KMS-11 (cell line): ENCODE data around the gene SLC10A7.

Experiments used
- H2AFZ ChIP-seq: fragments of 200-600 bp; sonication (generic); 2 replicates; pipeline ENCODE4 v1.6.1; 2016; ENCODE audit warnings: antibody characterized with exemption, mixed run types, low read depth
- H3K27ac ChIP-seq: fragments of 200-600 bp; sonication (generic); 2 replicates; pipeline ENCODE4 v1.6.1; 2016; ENCODE audit warnings: mild to moderate bottlenecking, mixed run types
- H3K27me3 ChIP-seq: fragments of 200-600 bp; sonication (generic); 2 replicates; pipeline ENCODE4 v1.6.1; 2017; ENCODE audit warnings: mild to moderate bottlenecking, low read depth, mixed run types, moderate library complexity; ENCODE audit not compliant: insufficient read depth
- H3K36me3 ChIP-seq: fragments of 200-600 bp; sonication (generic); 2 replicates; pipeline ENCODE4 v1.6.1; 2017; ENCODE audit warnings: mild to moderate bottlenecking, mixed run types; ENCODE audit not compliant: insufficient read depth
- H3K4me1 ChIP-seq: fragments of 200-600 bp; sonication (generic); 2 replicates; pipeline ENCODE4 v1.6.1; 2016; ENCODE audit warnings: mild to moderate bottlenecking, low read depth, mixed run types; ENCODE audit not compliant: poor library complexity, severe bottlenecking
- H3K4me2 ChIP-seq: fragments of 200-600 bp; sonication (generic); 2 replicates; pipeline ENCODE4 v1.7.0; 2016; ENCODE audit warnings: mild to moderate bottlenecking, mixed run types
- H3K4me3 ChIP-seq: fragments of 200-600 bp; sonication (generic); IDR thresholded peaks from 2 replicates; pipeline ENCODE4 v1.6.1; 2017; ENCODE audit warnings: low read depth, low read length, mixed read lengths; ENCODE audit not compliant: insufficient read depth
- H3K79me2 ChIP-seq: fragments of 200-600 bp; sonication (generic); 2 replicates; pipeline ENCODE4 v1.6.1; 2016; ENCODE audit warnings: low read depth, mixed run types; ENCODE audit not compliant: insufficient read depth
- H3K9ac ChIP-seq: fragments of 200-600 bp; sonication (generic); 2 replicates; pipeline ENCODE4 v1.6.1; 2016; ENCODE audit warnings: mild to moderate bottlenecking, mixed run types
- H4K20me1 ChIP-seq: fragments of 200-600 bp; sonication (generic); 2 replicates; pipeline ENCODE4 v1.6.1; 2016; ENCODE audit warnings: mild to moderate bottlenecking, mixed run types; ENCODE audit not compliant: insufficient read depth
- TF ChIP-seq, protein P1 (sequence below): fragments of 200-600 bp; sonication (generic); conservative IDR thresholded peaks from 2 replicates; pipeline ENCODE4 v1.6.1; 2017; ENCODE audit warnings: low read depth, mild to moderate bottlenecking, antibody characterized with exemption, low read length, moderate library complexity, mixed read lengths

The SLC10A7 gene

DNA sequence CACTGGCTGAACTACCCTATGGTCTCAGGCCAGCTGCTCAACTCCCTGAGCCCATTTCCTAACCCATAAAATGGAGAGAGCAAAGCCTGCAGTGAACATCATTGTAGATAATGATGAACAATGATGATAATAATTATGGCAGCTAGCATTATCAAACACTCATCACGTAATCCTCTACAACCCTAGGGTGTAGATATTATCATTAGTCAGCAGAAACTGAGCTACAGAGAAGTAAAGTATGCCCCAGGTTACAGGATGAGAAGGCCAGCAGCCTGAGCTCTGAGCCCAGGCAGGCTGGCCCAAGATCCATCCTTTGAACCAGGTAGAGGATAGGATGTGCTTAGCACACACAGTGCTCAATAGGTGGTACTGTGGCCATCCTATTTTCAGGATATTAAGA is 264.2 kb downstream of the SLC10A7 start:
- Histone ChIP-seq H3K36me3 (no peaks in the 10 kb centered on the region), H2AFZ (no peak overlapping the region), H3K4me1 (no peaks in the 10 kb centered on the region), H3K4me3 (no peak overlapping the region), H4K20me1 (no peaks in the 10 kb centered on the region), H3K79me2 (no peaks in the 10 kb centered on the region), H3K27me3 (no peaks in the 10 kb centered on the region), H3K4me2 (no peak overlapping the region), H3K27ac (no peak overlapping the region), H3K9ac (no peak overlapping the region)
- TF ChIP-seq, protein P1, sequence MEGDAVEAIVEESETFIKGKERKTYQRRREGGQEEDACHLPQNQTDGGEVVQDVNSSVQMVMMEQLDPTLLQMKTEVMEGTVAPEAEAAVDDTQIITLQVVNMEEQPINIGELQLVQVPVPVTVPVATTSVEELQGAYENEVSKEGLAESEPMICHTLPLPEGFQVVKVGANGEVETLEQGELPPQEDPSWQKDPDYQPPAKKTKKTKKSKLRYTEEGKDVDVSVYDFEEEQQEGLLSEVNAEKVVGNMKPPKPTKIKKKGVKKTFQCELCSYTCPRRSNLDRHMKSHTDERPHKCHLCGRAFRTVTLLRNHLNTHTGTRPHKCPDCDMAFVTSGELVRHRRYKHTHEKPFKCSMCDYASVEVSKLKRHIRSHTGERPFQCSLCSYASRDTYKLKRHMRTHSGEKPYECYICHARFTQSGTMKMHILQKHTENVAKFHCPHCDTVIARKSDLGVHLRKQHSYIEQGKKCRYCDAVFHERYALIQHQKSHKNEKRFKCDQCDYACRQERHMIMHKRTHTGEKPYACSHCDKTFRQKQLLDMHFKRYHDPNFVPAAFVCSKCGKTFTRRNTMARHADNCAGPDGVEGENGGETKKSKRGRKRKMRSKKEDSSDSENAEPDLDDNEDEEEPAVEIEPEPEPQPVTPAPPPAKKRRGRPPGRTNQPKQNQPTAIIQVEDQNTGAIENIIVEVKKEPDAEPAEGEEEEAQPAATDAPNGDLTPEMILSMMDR: no peak

DNA sequence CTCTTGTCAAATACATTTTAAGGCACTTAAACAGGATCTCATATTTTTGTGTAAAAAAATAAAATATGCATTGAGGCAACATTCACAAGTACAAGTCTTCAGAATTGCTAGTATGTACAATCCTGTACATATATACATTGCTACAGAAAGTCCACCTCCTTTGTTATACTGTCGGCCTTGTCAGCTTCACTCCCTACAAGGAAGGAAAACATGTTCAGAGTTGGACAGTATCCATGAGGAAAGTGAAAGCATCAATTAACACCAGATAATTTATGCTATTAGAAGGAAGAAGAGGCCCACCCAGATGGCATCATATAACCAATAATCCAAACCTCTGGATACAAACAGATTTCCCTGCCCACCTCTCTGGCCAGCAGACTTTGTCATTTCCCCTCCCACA is 265.4 kb downstream of the SLC10A7 start:
- Histone ChIP-seq H3K27me3 (no peaks in the 10 kb centered on the region), H3K27ac (no peak overlapping the region), H3K9ac (no peak overlapping the region), H3K4me3 (no peak overlapping the region), H4K20me1 (no peaks in the 10 kb centered on the region), H3K4me1 (no peaks in the 10 kb centered on the region), H2AFZ (no peak overlapping the region), H3K79me2 (no peaks in the 10 kb centered on the region), H3K4me2 (no peak overlapping the region), H3K36me3 (no peaks in the 10 kb centered on the region)
- TF ChIP-seq, protein P1: no peak

DNA sequence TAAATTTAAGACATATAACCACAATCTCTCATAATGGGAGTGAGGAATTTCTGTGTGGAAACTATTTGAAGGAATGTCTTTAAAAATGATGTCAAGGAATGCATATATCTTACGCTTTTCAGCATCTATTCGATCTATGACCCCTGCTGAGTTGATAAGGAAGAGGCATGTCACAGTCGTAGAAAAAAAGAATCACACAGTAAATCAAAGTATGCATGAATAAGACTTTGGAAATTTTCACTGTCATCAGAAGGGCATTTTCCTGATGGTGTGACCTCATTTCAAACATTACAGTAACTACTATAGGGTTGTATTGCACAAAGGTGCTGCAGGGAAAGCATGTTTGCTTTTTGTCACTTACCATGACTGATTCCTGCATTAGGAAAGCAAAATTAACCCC is 265.9 kb downstream of the SLC10A7 start:
- Histone ChIP-seq H3K4me3 (no peak overlapping the region), H3K79me2 (no peaks in the 10 kb centered on the region), H3K4me2 (no peak overlapping the region), H4K20me1 (no peaks in the 10 kb centered on the region), H2AFZ (no peak overlapping the region), H3K4me1 (no peaks in the 10 kb centered on the region), H3K9ac (no peak overlapping the region), H3K27ac (no peak overlapping the region), H3K36me3 (no peaks in the 10 kb centered on the region), H3K27me3 (no peaks in the 10 kb centered on the region)
- TF ChIP-seq, protein P1: no peak

DNA sequence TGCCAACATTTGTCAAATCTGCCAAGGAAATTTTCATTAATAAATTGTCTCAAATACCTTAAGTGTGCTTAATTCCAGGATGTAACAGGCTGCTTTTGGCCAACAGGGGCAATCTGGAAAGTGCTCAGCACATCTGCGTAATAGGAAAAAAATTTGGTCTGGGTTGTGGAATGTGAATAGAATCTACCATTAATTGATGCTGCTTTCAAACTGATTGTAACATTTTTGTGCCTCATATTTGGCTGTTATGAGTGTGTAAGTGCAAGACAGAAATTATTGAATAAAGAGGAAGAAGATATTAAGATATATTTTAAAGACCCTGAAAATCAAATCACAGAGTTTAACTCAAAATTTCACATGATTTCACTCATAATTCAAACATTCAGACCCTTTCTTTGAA is 266.3 kb downstream of the SLC10A7 start:
- H3K4me1 ChIP-seq: no peaks in the 10 kb centered on the region
- no peaks in the 10 kb centered on the region for H3K36me3 ChIP-seq
- H3K4me3 ChIP-seq: no peak overlapping the region
- no peak overlapping the region for H3K9ac ChIP-seq
- no peaks in the 10 kb centered on the region for H3K27me3 ChIP-seq
- no peak overlapping the region for H3K4me2 ChIP-seq
- no peaks in the 10 kb centered on the region for H3K79me2 ChIP-seq
- TF ChIP-seq, protein P1: no peak
- no peak overlapping the region for H3K27ac ChIP-seq
- H4K20me1 ChIP-seq: no peaks in the 10 kb centered on the region
- no peak overlapping the region for H2AFZ ChIP-seq
